ENCODE measurements around the gene FGF2. TPM values are rescaled to one million over a fixed set of nuclear protein-coding genes. Genes with fewer than 3 reads are reported as not detected.

FGF2 gene
- total RNA-seq, 1 experiment from 2014 or later, result 3.8 TPM

GRCh38 chr4:122831515-122832196, 5.0 kb downstream of the FGF2 start:
- CTCF ChIA-PET, result no interaction called here
- POLR2A ChIA-PET, result no interaction called here
- intact Hi-C loops (cut with micrococcal nuclease), result no loop called here
- H3K27me3 ChIP-seq (ENCODE audit: insufficient read depth, low read length), result no peaks in the 10 kb centered on the region
- no peak overlapping the region for H2AFZ ChIP-seq (ENCODE audit: low read depth, low read length, poor library complexity, severe bottlenecking)
- BruUV-seq (replicated peaks), result no TSS peak
- H3K4me3 ChIP-seq (replicated peaks in 1 of 2; ENCODE audit: low read depth in 1 of 2, low read length in 2 of 2), result no peak overlapping the region
- peaks cover 7 to 21% of the 10 kb centered on the region in 2 experiments; a peak in 3 of 4 replicates for H3K4me1 ChIP-seq (ENCODE audit: control insufficient read depth in 1 of 2, insufficient read depth in 2 of 2, low read length in 2 of 2)
- no peaks in the 10 kb centered on the region for H3K79me2 ChIP-seq (ENCODE audit: insufficient read depth, low read length)
- no peaks in the 10 kb centered on the region for H3K9me2 ChIP-seq (ENCODE audit: insufficient read depth)
- no peaks in the 10 kb centered on the region for H3K9me3 ChIP-seq (ENCODE audit: control insufficient read depth in 1 of 2, insufficient read depth in 1 of 2, low read depth in 1 of 2, low read length in 2 of 2)
- RAD21 ChIA-PET (ENCODE audit: low non-redundant PET in 1 of 2, low total read pairs in 2 of 2, uncharacterized antibody in 2 of 2, unreplicated experiment in 2 of 2), result no interaction called here
- DNase-seq (ENCODE audit: low read depth, low spot score), result no peak
- no peaks in the 10 kb centered on the region for H3K36me3 ChIP-seq (ENCODE audit: control insufficient read depth in 1 of 2, insufficient read depth in 2 of 2, low read length in 2 of 2)
- H4K20me1 ChIP-seq (ENCODE audit: insufficient read depth), result no peaks in the 10 kb centered on the region
- no peak overlapping the region for H3K9ac ChIP-seq (ENCODE audit: low read length)
- no peak overlapping the region for H3K27ac ChIP-seq (ENCODE audit: low read depth, low read length)
- ATAC-seq, result no peak
- TF ChIP-seq EZH2 (IDR thresholded peaks at IDR 0.05) (no peak), CEBPB (IDR thresholded peaks at IDR 0.05; ENCODE audit: low read depth) (no peak), CBX3 (IDR thresholded peaks at IDR 0.05; ENCODE audit: low read depth) (no peak), CTCF (IDR thresholded peaks at IDR 0.05 in 2 of 3, conservative IDR thresholded peaks at IDR 0.05 in 1 of 3; ENCODE audit: borderline replicate concordance in 1 of 3, insufficient read depth in 1 of 3, low read depth in 2 of 3, low read length in 2 of 3) (no peak), SRF (IDR thresholded peaks at IDR 0.05; ENCODE audit: low read depth) (no peak), EGR1 (IDR thresholded peaks at IDR 0.05; ENCODE audit: low read depth) (no peak), JUND (IDR thresholded peaks at IDR 0.05) (no peak), RAD21 (IDR thresholded peaks at IDR 0.05; ENCODE audit: low read depth) (no peak), POLR2AphosphoS5 (IDR thresholded peaks at IDR 0.05; ENCODE audit: low read depth, low read length) (no peak), TCF7L2 (IDR thresholded peaks at IDR 0.05; ENCODE audit: borderline replicate concordance, extremely low read depth, insufficient read depth, insufficient read length) (no peak), ZFX (IDR thresholded peaks at IDR 0.05) (no peak), ELF1 (IDR thresholded peaks at IDR 0.05; ENCODE audit: borderline replicate concordance, low read depth) (no peak)
- TF ChIP-seq, protein P1, sequence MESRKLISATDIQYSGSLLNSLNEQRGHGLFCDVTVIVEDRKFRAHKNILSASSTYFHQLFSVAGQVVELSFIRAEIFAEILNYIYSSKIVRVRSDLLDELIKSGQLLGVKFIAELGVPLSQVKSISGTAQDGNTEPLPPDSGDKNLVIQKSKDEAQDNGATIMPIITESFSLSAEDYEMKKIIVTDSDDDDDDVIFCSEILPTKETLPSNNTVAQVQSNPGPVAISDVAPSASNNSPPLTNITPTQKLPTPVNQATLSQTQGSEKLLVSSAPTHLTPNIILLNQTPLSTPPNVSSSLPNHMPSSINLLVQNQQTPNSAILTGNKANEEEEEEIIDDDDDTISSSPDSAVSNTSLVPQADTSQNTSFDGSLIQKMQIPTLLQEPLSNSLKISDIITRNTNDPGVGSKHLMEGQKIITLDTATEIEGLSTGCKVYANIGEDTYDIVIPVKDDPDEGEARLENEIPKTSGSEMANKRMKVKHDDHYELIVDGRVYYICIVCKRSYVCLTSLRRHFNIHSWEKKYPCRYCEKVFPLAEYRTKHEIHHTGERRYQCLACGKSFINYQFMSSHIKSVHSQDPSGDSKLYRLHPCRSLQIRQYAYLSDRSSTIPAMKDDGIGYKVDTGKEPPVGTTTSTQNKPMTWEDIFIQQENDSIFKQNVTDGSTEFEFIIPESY (IDR thresholded peaks at IDR 0.05; ENCODE audit: extremely low read depth, insufficient replicate concordance, low read length), result no peak
- TF ChIP-seq, protein P2, sequence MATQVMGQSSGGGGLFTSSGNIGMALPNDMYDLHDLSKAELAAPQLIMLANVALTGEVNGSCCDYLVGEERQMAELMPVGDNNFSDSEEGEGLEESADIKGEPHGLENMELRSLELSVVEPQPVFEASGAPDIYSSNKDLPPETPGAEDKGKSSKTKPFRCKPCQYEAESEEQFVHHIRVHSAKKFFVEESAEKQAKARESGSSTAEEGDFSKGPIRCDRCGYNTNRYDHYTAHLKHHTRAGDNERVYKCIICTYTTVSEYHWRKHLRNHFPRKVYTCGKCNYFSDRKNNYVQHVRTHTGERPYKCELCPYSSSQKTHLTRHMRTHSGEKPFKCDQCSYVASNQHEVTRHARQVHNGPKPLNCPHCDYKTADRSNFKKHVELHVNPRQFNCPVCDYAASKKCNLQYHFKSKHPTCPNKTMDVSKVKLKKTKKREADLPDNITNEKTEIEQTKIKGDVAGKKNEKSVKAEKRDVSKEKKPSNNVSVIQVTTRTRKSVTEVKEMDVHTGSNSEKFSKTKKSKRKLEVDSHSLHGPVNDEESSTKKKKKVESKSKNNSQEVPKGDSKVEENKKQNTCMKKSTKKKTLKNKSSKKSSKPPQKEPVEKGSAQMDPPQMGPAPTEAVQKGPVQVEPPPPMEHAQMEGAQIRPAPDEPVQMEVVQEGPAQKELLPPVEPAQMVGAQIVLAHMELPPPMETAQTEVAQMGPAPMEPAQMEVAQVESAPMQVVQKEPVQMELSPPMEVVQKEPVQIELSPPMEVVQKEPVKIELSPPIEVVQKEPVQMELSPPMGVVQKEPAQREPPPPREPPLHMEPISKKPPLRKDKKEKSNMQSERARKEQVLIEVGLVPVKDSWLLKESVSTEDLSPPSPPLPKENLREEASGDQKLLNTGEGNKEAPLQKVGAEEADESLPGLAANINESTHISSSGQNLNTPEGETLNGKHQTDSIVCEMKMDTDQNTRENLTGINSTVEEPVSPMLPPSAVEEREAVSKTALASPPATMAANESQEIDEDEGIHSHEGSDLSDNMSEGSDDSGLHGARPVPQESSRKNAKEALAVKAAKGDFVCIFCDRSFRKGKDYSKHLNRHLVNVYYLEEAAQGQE (IDR thresholded peaks at IDR 0.05; ENCODE audit: low read depth), result no peak
- TF ChIP-seq, protein P3, sequence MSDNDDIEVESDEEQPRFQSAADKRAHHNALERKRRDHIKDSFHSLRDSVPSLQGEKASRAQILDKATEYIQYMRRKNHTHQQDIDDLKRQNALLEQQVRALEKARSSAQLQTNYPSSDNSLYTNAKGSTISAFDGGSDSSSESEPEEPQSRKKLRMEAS (IDR thresholded peaks at IDR 0.05), result no peak
- H3K4me2 ChIP-seq (ENCODE audit: low read length), result no peak overlapping the region

Data from HCT116 (cell line).